AG04450 (cell line): ENCODE results near the gene EGLN3. TPM values are rescaled to one million over a fixed set of nuclear protein-coding genes. Genes with fewer than 3 reads are reported as not detected.
"Not testable (repeated sequence)": the region's sequence is repeated elsewhere in the genome, so short reads cannot be mapped to it uniquely, and the experiment has no call there.

ENCODE experiments used
- CTCF ChIA-PET: fragments of 300-600, 350-600 bp; formaldehyde crosslinking; extraction: SDS; loops from one replicate; lab custom pipeline; 2022; ENCODE audit warnings: antibody characterized with exemption, inconsistent platforms; lab: Charles Lee
- POLR2A ChIA-PET: fragments of 350-600 bp; formaldehyde crosslinking; extraction: SDS; loops from one replicate; lab custom pipeline; 2021; ENCODE audit warnings: antibody characterized with exemption, inconsistent platforms; lab: Yijun Ruan, JAX
- DNase-seq: peaks from one replicate; pipeline ENCODE4 v3.0.0-alpha.2; 2011; ENCODE audit warnings: low read depth, low spot score
- H3K27ac ChIP-seq: one replicate; pipeline ENCODE4 v1.5.1; 2012; ENCODE audit warnings: low read depth, low read length, control low read depth
- H3K27me3 ChIP-seq: one replicate; pipeline ENCODE4 v1.6.0; 2012; ENCODE audit warnings: low read length; ENCODE audit not compliant: control insufficient read depth, insufficient read depth
- H3K4me3 ChIP-seq: 2 replicates; pipeline ENCODE4 v1.5.1; 2011; ENCODE audit warnings: mild to moderate bottlenecking, low read depth, low read length, control low read depth
- H3K9me3 ChIP-seq: 2 replicates; pipeline ENCODE4 v1.5.1; 2012; ENCODE audit warnings: low read length; ENCODE audit not compliant: control insufficient read depth, insufficient read depth
- polyA plus RNA-seq: library from polyadenylated mRNA; depleted of rRNA; stranded (reverse); fragments of >200 nt; gene quantifications from 2 replicates; pipeline ENCODE4 v1.2.3, GENCODE V29; 2011
- TF ChIP-seq, protein P1 (sequence below): IDR thresholded peaks from 2 replicates; pipeline ENCODE4 v1.5.1; 2011; ENCODE audit warnings: low read depth, low read length, control low read depth, inconsistent platforms

Gene EGLN3
- polyA plus RNA-seq, 1 experiment, result 0.04 TPM

DNA sequence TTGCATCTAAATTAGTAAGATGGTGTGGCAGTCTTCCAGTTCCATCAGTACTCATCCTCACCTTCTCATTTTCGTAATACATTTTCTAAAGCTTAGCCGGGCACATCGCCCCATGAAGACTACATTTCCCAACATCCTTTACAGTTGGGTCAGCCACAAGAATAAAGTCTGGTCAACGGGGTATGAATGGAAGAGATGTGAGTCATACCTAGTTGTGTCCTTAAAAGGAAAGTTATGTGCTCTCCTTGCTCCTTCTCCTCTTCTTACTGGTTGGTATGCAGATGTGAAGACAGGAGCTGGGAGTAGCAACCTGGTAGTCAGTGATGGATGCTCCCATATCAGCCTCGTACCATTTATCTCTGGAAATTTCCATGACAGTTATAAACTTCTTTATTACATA, 35.9 kb upstream of the EGLN3 start:
- Histone ChIP-seq H3K27ac (no peak overlapping the region), H3K27me3 (no peaks in the 10 kb centered on the region), H3K9me3 (peaks cover 10% of the 10 kb centered on the region), H3K4me3 (no peak overlapping the region)
- CTCF ChIA-PET, result no interaction called here
- POLR2A ChIA-PET, result no interaction called here
- TF ChIP-seq, protein P1, sequence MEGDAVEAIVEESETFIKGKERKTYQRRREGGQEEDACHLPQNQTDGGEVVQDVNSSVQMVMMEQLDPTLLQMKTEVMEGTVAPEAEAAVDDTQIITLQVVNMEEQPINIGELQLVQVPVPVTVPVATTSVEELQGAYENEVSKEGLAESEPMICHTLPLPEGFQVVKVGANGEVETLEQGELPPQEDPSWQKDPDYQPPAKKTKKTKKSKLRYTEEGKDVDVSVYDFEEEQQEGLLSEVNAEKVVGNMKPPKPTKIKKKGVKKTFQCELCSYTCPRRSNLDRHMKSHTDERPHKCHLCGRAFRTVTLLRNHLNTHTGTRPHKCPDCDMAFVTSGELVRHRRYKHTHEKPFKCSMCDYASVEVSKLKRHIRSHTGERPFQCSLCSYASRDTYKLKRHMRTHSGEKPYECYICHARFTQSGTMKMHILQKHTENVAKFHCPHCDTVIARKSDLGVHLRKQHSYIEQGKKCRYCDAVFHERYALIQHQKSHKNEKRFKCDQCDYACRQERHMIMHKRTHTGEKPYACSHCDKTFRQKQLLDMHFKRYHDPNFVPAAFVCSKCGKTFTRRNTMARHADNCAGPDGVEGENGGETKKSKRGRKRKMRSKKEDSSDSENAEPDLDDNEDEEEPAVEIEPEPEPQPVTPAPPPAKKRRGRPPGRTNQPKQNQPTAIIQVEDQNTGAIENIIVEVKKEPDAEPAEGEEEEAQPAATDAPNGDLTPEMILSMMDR, result no peak
- DNase-seq, result peak; percentile 36

DNA sequence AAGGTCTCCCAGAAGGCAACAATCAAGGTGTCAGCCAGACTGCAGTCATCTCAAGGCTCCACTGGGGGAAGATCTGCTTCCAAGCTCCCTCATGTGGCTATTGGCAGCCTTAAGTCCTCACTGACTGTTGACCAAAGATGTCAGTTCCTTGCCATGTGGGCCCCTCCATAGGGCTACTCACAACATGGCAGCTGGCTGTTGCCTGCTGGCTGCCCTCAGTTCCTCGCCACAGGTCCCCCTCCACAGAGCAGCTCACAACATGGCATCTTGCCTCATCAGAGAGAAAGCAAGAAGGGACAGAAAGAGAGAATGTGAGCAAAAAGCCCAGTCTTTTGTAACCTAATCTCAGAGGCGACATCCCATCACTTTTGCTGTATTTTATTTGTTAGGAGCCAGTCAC, 34.4 kb upstream of the EGLN3 start:
- CTCF ChIA-PET, result no interaction called here
- Histone ChIP-seq H3K4me3 (no peak overlapping the region), H3K27ac (peak overlapping the region; percentile 11), H3K9me3 (peaks cover 10% of the 10 kb centered on the region), H3K27me3 (no peaks in the 10 kb centered on the region)
- no peak for DNase-seq
- TF ChIP-seq, protein P1, result no peak
- POLR2A ChIA-PET, result no interaction called here

DNA sequence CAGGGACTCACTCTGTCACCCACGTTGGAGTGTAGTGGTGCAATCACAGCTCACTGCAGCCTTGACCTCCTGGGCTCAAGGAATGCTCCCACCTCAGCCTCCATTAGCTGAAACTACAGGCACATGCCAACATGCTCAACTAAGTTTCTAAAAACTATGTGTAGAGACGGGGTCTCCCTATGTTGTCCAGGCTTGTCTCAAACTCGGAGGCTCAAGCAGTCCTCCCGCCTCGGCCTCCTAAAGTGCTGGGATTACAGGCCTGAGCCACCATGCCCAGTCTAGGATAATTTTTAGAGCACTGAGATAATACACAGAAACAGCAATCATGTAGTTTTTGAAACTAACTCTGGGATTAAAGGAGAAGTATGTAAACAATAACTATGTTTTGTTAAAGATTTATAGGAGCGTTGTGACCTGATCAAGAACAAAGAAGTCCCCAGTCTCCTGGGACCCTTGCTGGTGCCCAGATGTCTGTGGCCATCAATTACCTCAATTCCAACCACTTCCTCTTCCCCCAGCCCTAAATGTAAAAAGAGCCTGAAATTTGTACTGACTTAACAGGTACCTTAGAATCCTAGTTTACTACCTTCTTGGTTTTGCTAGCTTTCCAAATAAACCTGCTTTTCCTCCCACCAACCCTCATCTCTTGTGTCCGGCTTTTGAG, 28.9 kb upstream of the EGLN3 start:
- Histone ChIP-seq H3K27me3 (no peaks in the 10 kb centered on the region), H3K4me3 (no peak overlapping the region), H3K27ac (no peak overlapping the region), H3K9me3 (peaks cover 4% of the 10 kb centered on the region; the same call in 1 of the 2 replicates)
- DNase-seq, result no peak
- CTCF ChIA-PET, result interaction anchor here (0.6 kb wide), 1 partner anchor 11 kb away, joined by 4 read pairs; no protein-coding TSS in a partner anchor
- POLR2A ChIA-PET, result no interaction called here
- TF ChIP-seq, protein P1, result no peak

DNA sequence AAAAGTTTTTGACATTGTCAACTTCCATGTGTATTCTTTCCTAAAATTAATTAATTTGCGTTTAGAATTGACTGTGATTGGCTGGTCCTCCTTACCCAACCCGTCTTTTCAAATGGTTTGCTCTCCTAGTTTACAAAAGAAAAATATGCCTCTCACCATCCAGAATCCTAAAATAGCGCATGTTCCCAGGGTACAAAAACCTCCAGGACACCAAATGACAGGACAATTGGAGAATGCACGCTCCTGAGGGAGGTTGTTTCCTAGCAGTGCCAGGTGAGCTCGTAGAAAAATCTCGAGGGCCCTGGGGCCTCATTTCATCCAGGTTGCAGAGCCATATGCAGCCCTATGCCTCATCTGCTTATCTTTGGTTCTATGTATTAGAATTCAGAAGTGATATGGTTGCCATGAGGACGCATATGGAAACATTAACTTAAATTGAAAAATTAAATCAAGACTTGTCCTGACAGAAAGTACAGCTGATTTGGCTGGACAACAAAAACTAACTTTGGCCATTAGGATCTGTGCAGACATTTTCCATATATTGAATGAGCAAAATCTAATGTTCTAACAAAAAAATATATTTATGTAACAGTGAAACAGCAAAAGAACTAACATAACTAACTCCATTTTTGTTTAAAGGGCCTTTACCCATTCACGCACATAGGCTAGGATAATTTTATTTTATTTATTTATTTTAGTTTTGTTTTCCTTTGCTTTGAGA, 28.2 kb upstream of the EGLN3 start:
- TF ChIP-seq, protein P1, result no peak
- CTCF ChIA-PET, result no interaction called here
- DNase-seq, result no peak
- H3K27ac ChIP-seq, result no peak overlapping the region
- no peaks in the 10 kb centered on the region for H3K9me3 ChIP-seq
- no peaks in the 10 kb centered on the region for H3K27me3 ChIP-seq
- POLR2A ChIA-PET, result no interaction called here
- no peak overlapping the region for H3K4me3 ChIP-seq

DNA sequence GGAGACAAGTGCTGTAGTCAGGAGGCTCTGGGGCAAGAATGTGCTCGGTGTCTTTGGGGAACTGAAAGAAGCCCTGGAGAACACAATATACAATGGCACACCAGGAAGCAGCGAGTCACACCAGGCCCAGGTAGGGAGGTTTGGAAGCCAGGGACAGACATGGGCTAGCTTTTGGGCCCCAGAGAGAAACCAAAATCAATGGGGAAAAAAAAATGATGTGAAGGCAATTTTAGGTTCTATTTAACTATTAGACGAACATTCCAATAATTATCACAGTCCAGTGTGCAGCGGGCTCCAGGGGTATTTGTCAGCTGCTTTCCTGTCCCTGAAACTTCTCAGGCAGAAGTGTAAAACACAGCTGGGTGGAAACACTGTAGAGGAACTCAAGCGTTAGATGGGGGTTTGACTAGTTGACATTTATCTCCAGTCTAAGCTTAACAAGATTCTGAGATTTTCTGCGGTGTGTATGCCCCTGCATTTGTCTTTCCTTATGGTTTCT, 21.8 kb upstream of the EGLN3 start:
- POLR2A ChIA-PET, result no interaction called here
- TF ChIP-seq, protein P1, result no peak
- Histone ChIP-seq H3K27me3 (no peaks in the 10 kb centered on the region), H3K9me3 (no peaks in the 10 kb centered on the region), H3K27ac (no peak overlapping the region), H3K4me3 (no peak overlapping the region)
- no peak for DNase-seq
- CTCF ChIA-PET, result no interaction called here

DNA sequence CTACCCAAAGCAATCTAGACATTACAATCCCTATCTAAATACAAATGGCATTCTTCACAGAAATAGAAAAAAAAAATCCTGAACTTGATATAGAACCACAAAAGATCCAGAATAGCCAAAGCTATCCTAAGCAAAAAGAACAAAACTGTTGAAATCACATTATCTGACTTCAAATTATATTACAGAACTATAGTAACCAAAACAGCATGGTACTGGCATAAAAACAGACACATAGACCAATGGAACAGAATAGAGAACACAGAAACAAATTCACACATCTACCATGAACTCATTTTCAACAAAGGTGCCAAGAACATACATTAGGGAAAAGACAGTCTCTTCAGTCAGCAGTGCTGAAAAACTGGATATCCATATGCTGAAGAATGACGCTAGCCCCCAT, 19.0 kb upstream of the EGLN3 start:
- CTCF ChIA-PET, POLR2A ChIA-PET, H3K9me3 ChIP-seq, H3K4me3 ChIP-seq, H3K27ac ChIP-seq, DNase-seq, H3K27me3 ChIP-seq: not testable (repeated sequence)
